HEK293 (cell line): ENCODE data around the gene CXCL5.

ENCODE experiments used
- CTCF ChIA-PET: fragments of 350-600 bp; formaldehyde crosslinking; extraction: SDS; loops from one replicate; lab custom pipeline; 2021; ENCODE audit warnings: antibody characterized with exemption; lab: Yijun Ruan, JAX
- POLR2A ChIA-PET: fragments of 300-600 bp; formaldehyde crosslinking; extraction: SDS; loops from one replicate; lab custom pipeline; 2020; ENCODE audit warnings: antibody characterized with exemption, inconsistent platforms; lab: Yijun Ruan, JAX
- H3K27ac ChIP-seq: fragments of 200-500 bp; sonication (Bioruptor generic); 2 replicates; pipeline ENCODE4 v1.5.1; 2014; ENCODE audit warnings: low read depth, low read length, control low read depth, inconsistent platforms; ENCODE audit errors: extremely low read depth
- H3K36me3 ChIP-seq, 2 experiments: fragments of 200-500 bp in 1 of 2; sonication (Bioruptor generic) in 1 of 2; 1 replicate in 1 of 2; 2 replicates in 1 of 2; pipeline ENCODE4 v1.5.1; 2014 to 2017; ENCODE audit warnings: inconsistent platforms in 2 of 2, low read length in 2 of 2; ENCODE audit not compliant: control insufficient read depth in 2 of 2, insufficient read depth in 1 of 2
- H3K4me1 ChIP-seq: fragments of 200-500 bp; sonication (Bioruptor generic); 2 replicates; pipeline ENCODE4 v1.5.1; 2014; ENCODE audit warnings: mild to moderate bottlenecking, low read length, inconsistent platforms; ENCODE audit not compliant: control insufficient read depth, insufficient read depth
- H3K4me3 ChIP-seq: 2 replicates; pipeline ENCODE4 v1.5.1; 2011; ENCODE audit warnings: low read depth, mild to moderate bottlenecking, control low read depth, low read length, moderate library complexity
- H3K9me3 ChIP-seq: fragments of 200-500 bp; sonication (Bioruptor generic); 2 replicates; pipeline ENCODE4 v1.5.1; 2014; ENCODE audit warnings: low read depth, low read length, inconsistent platforms; ENCODE audit not compliant: control insufficient read depth, insufficient read depth
- ELK4 ChIP-seq: IDR thresholded peaks from 2 replicates; pipeline ENCODE4 v1.6.1; 2011; ENCODE audit warnings: mild to moderate bottlenecking, low read depth, low read length, borderline replicate concordance
- FEZF1 ChIP-seq: fragments of 450-650 bp; formaldehyde crosslinking; IDR thresholded peaks from 2 replicates; pipeline ENCODE4 v1.5.1; 2016; ENCODE audit warnings: missing biosample characterization, missing genetic modification characterization
- HOXD13 ChIP-seq: sonication (generic); formaldehyde crosslinking; IDR thresholded peaks from 2 replicates; pipeline ENCODE4 v1.8.0; 2022; ENCODE audit warnings: missing genetic modification reagents, borderline replicate concordance
- REST ChIP-seq: fragments of 450-650 bp; formaldehyde crosslinking; IDR thresholded peaks from 2 replicates; pipeline ENCODE4 v1.5.1; 2016; ENCODE audit warnings: missing biosample characterization, missing genetic modification characterization
- SALL2 ChIP-seq: fragments of 450-650 bp; formaldehyde crosslinking; IDR thresholded peaks from 2 replicates; pipeline ENCODE4 v1.5.0; 2017; ENCODE audit warnings: missing biosample characterization, mild to moderate bottlenecking, missing genetic modification characterization, borderline replicate concordance
- SP2 ChIP-seq: fragments of 450-650 bp; formaldehyde crosslinking; IDR thresholded peaks from 2 replicates; pipeline ENCODE4 v1.5.1; 2016; ENCODE audit warnings: missing biosample characterization, missing genetic modification characterization
- YY1 ChIP-seq: fragments of 450-650 bp; formaldehyde crosslinking; IDR thresholded peaks from 2 replicates; pipeline ENCODE4 v1.5.1; 2018; ENCODE audit warnings: missing biosample characterization, missing genetic modification characterization
- ZFP3 ChIP-seq: fragments of 450-650 bp; formaldehyde crosslinking; IDR thresholded peaks from 2 replicates; pipeline ENCODE4 v1.5.1; 2016; ENCODE audit warnings: low read depth, missing biosample characterization, missing genetic modification characterization
- ZFP41 ChIP-seq: fragments of 450-650 bp; formaldehyde crosslinking; IDR thresholded peaks from 2 replicates; pipeline ENCODE4 v1.5.1; 2016; ENCODE audit warnings: missing biosample characterization, missing genetic modification characterization, borderline replicate concordance
- ZNF140 ChIP-seq: fragments of 450-650 bp; formaldehyde crosslinking; IDR thresholded peaks from 2 replicates; pipeline ENCODE4 v1.5.1; 2016; ENCODE audit warnings: missing biosample characterization, missing genetic modification characterization
- ZNF169 ChIP-seq: fragments of 450-650 bp; formaldehyde crosslinking; IDR thresholded peaks from 2 replicates; pipeline ENCODE4 v1.5.1; 2016; ENCODE audit warnings: missing biosample characterization, missing genetic modification characterization
- ZNF184 ChIP-seq: fragments of 450-650 bp; IDR thresholded peaks from 2 replicates; pipeline ENCODE4 v1.5.1; 2018; ENCODE audit warnings: missing biosample characterization, mild to moderate bottlenecking, missing genetic modification characterization
- ZNF214 ChIP-seq: fragments of 450-650 bp; formaldehyde crosslinking; IDR thresholded peaks from 2 replicates; pipeline ENCODE4 v1.5.1; 2017; ENCODE audit warnings: missing biosample characterization, mild to moderate bottlenecking, missing genetic modification characterization, borderline replicate concordance
- ZNF223 ChIP-seq: fragments of 450-650 bp; formaldehyde crosslinking; IDR thresholded peaks from 2 replicates; pipeline ENCODE4 v1.5.1; 2016; ENCODE audit warnings: missing biosample characterization, missing genetic modification characterization
- ZNF350 ChIP-seq: fragments of 450-650 bp; formaldehyde crosslinking; IDR thresholded peaks from 2 replicates; pipeline ENCODE4 v1.5.0; 2017; ENCODE audit warnings: missing biosample characterization, mild to moderate bottlenecking, missing genetic modification characterization
- ZNF37A ChIP-seq: fragments of 450-650 bp; IDR thresholded peaks from 2 replicates; pipeline ENCODE4 v1.5.1; 2018; ENCODE audit warnings: missing biosample characterization, missing genetic modification characterization
- ZNF394 ChIP-seq: fragments of 450-650 bp; formaldehyde crosslinking; IDR thresholded peaks from 2 replicates; pipeline ENCODE4 v1.5.1; 2016; ENCODE audit warnings: missing biosample characterization, missing genetic modification characterization, mild to moderate bottlenecking, moderate library complexity, borderline replicate concordance
- ZNF549 ChIP-seq: fragments of 450-650 bp; IDR thresholded peaks from 2 replicates; pipeline ENCODE4 v1.5.1; 2018; ENCODE audit warnings: missing biosample characterization, missing genetic modification characterization, mild to moderate bottlenecking, inconsistent platforms, moderate library complexity
- ZNF585B ChIP-seq: fragments of 450-650 bp; formaldehyde crosslinking; IDR thresholded peaks from 2 replicates; pipeline ENCODE4 v1.5.1; 2016; ENCODE audit warnings: missing biosample characterization, missing genetic modification characterization
- ZNF600 ChIP-seq: fragments of 450-650 bp; formaldehyde crosslinking; IDR thresholded peaks from 2 replicates; pipeline ENCODE4 v1.5.1; 2016; ENCODE audit warnings: missing biosample characterization, missing genetic modification characterization
- ZNF626 ChIP-seq: fragments of 450-650 bp; sonication (Bioruptor Pico); formaldehyde crosslinking; IDR thresholded peaks from 2 replicates; pipeline ENCODE4 v1.5.1; 2018; ENCODE audit warnings: missing biosample characterization, missing genetic modification characterization, inconsistent platforms
- ZNF670 ChIP-seq: fragments of 450-650 bp; formaldehyde crosslinking; IDR thresholded peaks from 2 replicates; pipeline ENCODE4 v1.5.1; 2016; ENCODE audit warnings: missing biosample characterization, missing genetic modification characterization, low read depth
- ZNF76 ChIP-seq: fragments of 450-650 bp; formaldehyde crosslinking; IDR thresholded peaks from 2 replicates; pipeline ENCODE4; 2016; ENCODE audit warnings: low read depth, missing biosample characterization, missing genetic modification characterization, borderline replicate concordance
- ZSCAN23 ChIP-seq: fragments of 450-650 bp; formaldehyde crosslinking; IDR thresholded peaks from 2 replicates; pipeline ENCODE4 v1.5.1; 2016; ENCODE audit warnings: missing biosample characterization, missing genetic modification characterization
- ZSCAN30 ChIP-seq: fragments of 450-650 bp; IDR thresholded peaks from 2 replicates; pipeline ENCODE4 v1.5.1; 2018; ENCODE audit warnings: missing biosample characterization, mild to moderate bottlenecking, missing genetic modification characterization, moderate library complexity
- ZSCAN5A ChIP-seq: fragments of 450-650 bp; formaldehyde crosslinking; IDR thresholded peaks from 2 replicates; pipeline ENCODE4 v1.5.1; 2016; ENCODE audit warnings: missing biosample characterization, missing genetic modification characterization

Gene CXCL5

GRCh38 chr4:74015126-74015780, 16.8 kb upstream of the CXCL5 start:
- H3K4me3 ChIP-seq: no peak overlapping the region
- TF ChIP-seq YY1 (no peak), ZNF549 (tag by site-specific recombination) (no peak), ZNF184 (tag by site-specific recombination) (no peak), ZFP3 (tag by site-specific recombination) (no peak), SP2 (tag by site-specific recombination) (no peak), ZNF600 (no peak), ZNF140 (tag by site-specific recombination) (no peak), ZFP41 (tag by site-specific recombination) (no peak), ZNF169 (tag by site-specific recombination) (no peak), SALL2 (tag by site-specific recombination) (no peak), ZNF76 (tag by site-specific recombination) (no peak), HOXD13 (no peak), ZNF670 (tag by site-specific recombination) (no peak), ELK4 (no peak), FEZF1 (no peak), ZNF394 (tag by site-specific recombination) (no peak)
- no peaks in the 10 kb centered on the region for H3K4me1 ChIP-seq
- no peak overlapping the region for H3K27ac ChIP-seq
- H3K36me3 ChIP-seq: no peaks in the 10 kb centered on the region
- POLR2A ChIA-PET: no interaction called here
- CTCF ChIA-PET: no interaction called here
- H3K9me3 ChIP-seq: no peaks in the 10 kb centered on the region

- Histone ChIP-seq H3K9me3 (no peaks in the 10 kb centered on the region), H3K4me3 (no peak overlapping the region), H3K27ac (no peak overlapping the region), H3K36me3 (no peaks in the 10 kb centered on the region), H3K4me1 (no peaks in the 10 kb centered on the region)
- TF ChIP-seq REST (tag by site-specific recombination) (peak; percentile 88), ZNF223 (tag by site-specific recombination) (no peak)
- CTCF ChIA-PET: no interaction called here
- POLR2A ChIA-PET: no interaction called here
Observed at GRCh38 chr4:74014332-74014731, 15.9 kb upstream of the CXCL5 start.

GRCh38 chr4:74013264-74013663, 14.8 kb upstream of the CXCL5 start:
- no peak for TF ChIP-seq ZNF626
- TF ChIP-seq ZNF37A: no peak
- no peak for TF ChIP-seq ZSCAN23 (tag by site-specific recombination)
- no peak for TF ChIP-seq ZNF214 (tag by site-specific recombination)
- no peak for TF ChIP-seq ZNF350 (tag by site-specific recombination)
- TF ChIP-seq ZNF585B (tag by site-specific recombination): no peak
- no peak for TF ChIP-seq ZSCAN30 (tag by site-specific recombination)
- no peak for TF ChIP-seq ZSCAN5A
- TF ChIP-seq ZNF394 (tag by site-specific recombination): no peak
- POLR2A ChIA-PET: no interaction called here
- Histone ChIP-seq H3K9me3 (no peaks in the 10 kb centered on the region), H3K36me3 (no peaks in the 10 kb centered on the region), H3K4me1 (no peaks in the 10 kb centered on the region), H3K27ac (no peak overlapping the region), H3K4me3 (no peak overlapping the region)
- CTCF ChIA-PET: no interaction called here
